OCI-LY7 (cell line): ENCODE data around the gene BNIPL.

Experiments used
- EZH2phosphoT487 ChIP-seq: fragments of 200-600 bp; sonication (generic); IDR thresholded peaks from 2 replicates; pipeline ENCODE4 v1.6.1; 2018; ENCODE audit warnings: low read depth, borderline replicate concordance, mild to moderate bottlenecking, mixed run types, antibody characterized with exemption, low read length, moderate library complexity, mixed read lengths
- TF ChIP-seq, protein P1 (sequence below): fragments of 200-600 bp; sonication (generic); conservative IDR thresholded peaks from 2 replicates; pipeline ENCODE4 v1.5.1; 2014; ENCODE audit warnings: mild to moderate bottlenecking, antibody characterized with exemption, low read length, moderate library complexity, mixed read lengths

DNA sequence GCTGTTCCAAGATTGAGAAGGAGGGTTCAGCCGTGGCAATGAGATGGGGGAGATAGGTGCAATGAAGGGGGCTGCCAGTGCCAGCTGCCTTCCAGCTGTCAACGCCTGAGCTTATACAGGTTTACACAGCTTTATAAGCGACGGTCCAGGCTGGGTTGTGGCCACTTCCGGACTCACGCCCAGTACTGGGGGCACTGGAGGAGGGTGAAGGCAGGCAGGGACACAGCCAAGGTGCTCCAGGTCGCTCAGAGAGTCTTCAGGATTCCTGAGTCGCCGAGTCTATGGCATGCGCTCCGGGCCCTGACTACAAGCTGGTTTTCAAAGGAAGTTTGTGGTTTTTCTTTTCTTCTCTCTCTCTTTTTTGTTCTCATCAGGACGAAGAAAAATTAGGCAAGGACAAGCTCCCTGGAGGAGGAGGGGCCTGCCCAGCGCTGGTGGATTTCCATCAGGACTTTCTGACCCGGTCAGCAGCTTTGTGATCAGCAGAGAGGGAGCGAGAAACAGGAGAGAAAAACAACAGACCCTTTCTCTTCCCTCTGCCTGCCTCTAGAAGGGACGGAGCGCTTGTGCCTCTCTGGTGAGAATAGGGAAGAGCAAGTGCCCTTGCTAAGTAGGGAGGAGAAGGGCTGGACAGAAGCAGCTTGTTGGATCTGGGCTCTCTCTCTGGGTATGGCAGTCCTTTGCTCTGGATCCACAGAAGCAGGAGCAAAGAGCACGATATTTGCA lies 29.9 kb upstream of the BNIPL start, which contains the start of gene MINDY1:
- TF ChIP-seq, protein P1, sequence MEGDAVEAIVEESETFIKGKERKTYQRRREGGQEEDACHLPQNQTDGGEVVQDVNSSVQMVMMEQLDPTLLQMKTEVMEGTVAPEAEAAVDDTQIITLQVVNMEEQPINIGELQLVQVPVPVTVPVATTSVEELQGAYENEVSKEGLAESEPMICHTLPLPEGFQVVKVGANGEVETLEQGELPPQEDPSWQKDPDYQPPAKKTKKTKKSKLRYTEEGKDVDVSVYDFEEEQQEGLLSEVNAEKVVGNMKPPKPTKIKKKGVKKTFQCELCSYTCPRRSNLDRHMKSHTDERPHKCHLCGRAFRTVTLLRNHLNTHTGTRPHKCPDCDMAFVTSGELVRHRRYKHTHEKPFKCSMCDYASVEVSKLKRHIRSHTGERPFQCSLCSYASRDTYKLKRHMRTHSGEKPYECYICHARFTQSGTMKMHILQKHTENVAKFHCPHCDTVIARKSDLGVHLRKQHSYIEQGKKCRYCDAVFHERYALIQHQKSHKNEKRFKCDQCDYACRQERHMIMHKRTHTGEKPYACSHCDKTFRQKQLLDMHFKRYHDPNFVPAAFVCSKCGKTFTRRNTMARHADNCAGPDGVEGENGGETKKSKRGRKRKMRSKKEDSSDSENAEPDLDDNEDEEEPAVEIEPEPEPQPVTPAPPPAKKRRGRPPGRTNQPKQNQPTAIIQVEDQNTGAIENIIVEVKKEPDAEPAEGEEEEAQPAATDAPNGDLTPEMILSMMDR = peak; percentile 62
- TF ChIP-seq EZH2phosphoT487 = no peak
